ENCODE measurements around the gene ECE1. TPM values are rescaled to one million over a fixed set of nuclear protein-coding genes. Genes with fewer than 3 reads are reported as not detected.
"Not testable (repeated sequence)": the region's sequence is repeated elsewhere in the genome, so short reads cannot be mapped to it uniquely, and the experiment has no call there.

The ECE1 gene
- total RNA-seq, 1 donor from 2014 or later, result 15.2 TPM

DNA sequence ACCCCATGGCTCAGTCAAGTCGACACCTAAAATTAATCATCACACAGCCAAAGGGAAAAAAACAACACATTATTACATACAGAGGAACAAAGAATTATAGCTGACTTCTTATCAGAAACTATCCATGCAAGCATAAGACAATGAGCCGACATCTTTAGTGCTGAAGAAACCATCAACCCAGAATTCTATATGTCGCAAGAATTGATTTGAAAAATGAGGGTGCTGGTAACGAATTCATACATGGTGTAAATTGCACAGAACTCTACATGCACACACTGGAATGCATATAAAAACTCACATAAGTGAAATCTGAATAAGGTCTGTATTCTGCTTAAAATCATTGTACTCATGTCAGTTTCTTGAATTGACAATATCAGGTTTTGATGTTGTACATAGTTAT is 88.6 kb downstream of the ECE1 start:
- Mint-ChIP-seq H3K27me3 (ENCODE audit: insufficient read depth, low read depth) (peaks cover 7% of the 10 kb centered on the region), H3K4me1 (no peaks in the 10 kb centered on the region), H3K4me3 (no peak overlapping the region), H3K36me3 (no peaks in the 10 kb centered on the region), H3K9me3 (no peaks in the 10 kb centered on the region), H3K27ac (no peak overlapping the region)
- no peaks in the 10 kb centered on the region for H3K36me3 ChIP-seq
- no peaks in the 10 kb centered on the region for H3K79me2 ChIP-seq (ENCODE audit: low read depth)
- H3K4me2 ChIP-seq, result no peak overlapping the region
- no peaks in the 10 kb centered on the region for H3F3A ChIP-seq (ENCODE audit: low read depth)
- TF ChIP-seq EZH2phosphoT487 (IDR thresholded peaks at IDR 0.05), result no peak
- TF ChIP-seq, protein P1, sequence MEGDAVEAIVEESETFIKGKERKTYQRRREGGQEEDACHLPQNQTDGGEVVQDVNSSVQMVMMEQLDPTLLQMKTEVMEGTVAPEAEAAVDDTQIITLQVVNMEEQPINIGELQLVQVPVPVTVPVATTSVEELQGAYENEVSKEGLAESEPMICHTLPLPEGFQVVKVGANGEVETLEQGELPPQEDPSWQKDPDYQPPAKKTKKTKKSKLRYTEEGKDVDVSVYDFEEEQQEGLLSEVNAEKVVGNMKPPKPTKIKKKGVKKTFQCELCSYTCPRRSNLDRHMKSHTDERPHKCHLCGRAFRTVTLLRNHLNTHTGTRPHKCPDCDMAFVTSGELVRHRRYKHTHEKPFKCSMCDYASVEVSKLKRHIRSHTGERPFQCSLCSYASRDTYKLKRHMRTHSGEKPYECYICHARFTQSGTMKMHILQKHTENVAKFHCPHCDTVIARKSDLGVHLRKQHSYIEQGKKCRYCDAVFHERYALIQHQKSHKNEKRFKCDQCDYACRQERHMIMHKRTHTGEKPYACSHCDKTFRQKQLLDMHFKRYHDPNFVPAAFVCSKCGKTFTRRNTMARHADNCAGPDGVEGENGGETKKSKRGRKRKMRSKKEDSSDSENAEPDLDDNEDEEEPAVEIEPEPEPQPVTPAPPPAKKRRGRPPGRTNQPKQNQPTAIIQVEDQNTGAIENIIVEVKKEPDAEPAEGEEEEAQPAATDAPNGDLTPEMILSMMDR (IDR thresholded peaks at IDR 0.05), result no peak
- no peak for TF ChIP-seq EZH2 (IDR thresholded peaks at IDR 0.05)
- peaks cover 14% of the 10 kb centered on the region for H3K27me3 ChIP-seq
- H2AFZ ChIP-seq (replicated peaks), result no peak overlapping the region
- no peaks in the 10 kb centered on the region for H3K4me1 ChIP-seq
- H3K27ac ChIP-seq, result no peak overlapping the region
- H4K20me1 ChIP-seq (ENCODE audit: low read depth), result no peaks in the 10 kb centered on the region
- no peak overlapping the region for H3K9ac ChIP-seq
- no peak for DNase-seq (ENCODE audit: low spot score)
- H3K4me3 ChIP-seq, result no peak overlapping the region
- no peaks in the 10 kb centered on the region for H3K9me3 ChIP-seq (ENCODE audit: low read depth)

DNA sequence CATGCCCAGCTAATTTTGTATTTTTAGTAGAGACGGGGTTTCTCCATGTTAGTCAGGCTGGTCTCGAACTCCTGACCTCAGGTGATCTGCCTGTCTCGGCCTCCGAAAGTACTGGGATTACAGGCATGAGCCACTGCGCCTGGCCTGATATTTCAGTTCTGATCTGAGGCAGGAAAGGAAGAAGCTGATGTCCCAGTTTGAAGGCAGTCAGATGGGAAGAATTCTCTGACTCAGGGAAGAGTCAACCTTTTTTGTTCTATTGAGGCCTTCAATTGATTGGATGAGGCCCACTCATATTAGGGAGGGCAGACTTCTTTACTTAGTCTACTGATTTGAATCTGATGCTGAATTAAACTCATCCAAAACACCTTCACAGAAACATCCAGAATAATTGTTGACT is 89.0 kb downstream of the ECE1 start:
- not testable (repeated sequence) for H3K27me3 Mint-ChIP-seq (ENCODE audit: insufficient read depth, low read depth); H3F3A ChIP-seq (ENCODE audit: low read depth); H3K79me2 ChIP-seq (ENCODE audit: low read depth); H3K4me3 Mint-ChIP-seq; H3K4me1 ChIP-seq; DNase-seq (ENCODE audit: low spot score); H3K9ac ChIP-seq; H3K36me3 ChIP-seq; H3K4me2 ChIP-seq; H3K27ac Mint-ChIP-seq; H3K9me3 Mint-ChIP-seq; H2AFZ ChIP-seq (replicated peaks); H3K4me1 Mint-ChIP-seq; H3K9me3 ChIP-seq (ENCODE audit: low read depth); H3K27ac ChIP-seq; H3K36me3 Mint-ChIP-seq; H4K20me1 ChIP-seq (ENCODE audit: low read depth); H3K4me3 ChIP-seq
- H3K27me3 ChIP-seq, result peaks cover 14% of the 10 kb centered on the region

DNA sequence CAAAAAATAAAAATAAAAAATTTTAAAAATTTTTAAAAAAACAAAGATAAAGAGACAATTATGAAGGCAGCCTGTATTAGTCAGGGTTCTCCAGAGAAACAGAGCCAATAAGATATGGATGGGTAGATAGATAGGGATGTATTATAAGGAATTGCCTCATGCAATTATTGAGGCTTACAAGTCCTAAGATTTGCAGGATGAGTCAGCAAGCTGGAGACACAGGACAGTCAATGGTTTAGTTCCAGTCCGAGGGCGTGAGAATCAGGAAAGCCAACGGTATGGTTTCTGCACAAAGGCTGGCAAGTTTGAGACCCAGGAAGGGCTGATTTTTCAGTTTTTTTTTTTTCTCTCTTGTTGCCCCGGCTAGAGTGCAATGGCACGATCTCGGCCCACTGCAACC is 89.5 kb downstream of the ECE1 start:
- Histone ChIP-seq H3F3A (ENCODE audit: low read depth) (no peaks in the 10 kb centered on the region), H3K27me3 (peaks cover 14% of the 10 kb centered on the region), H3K9ac (no peak overlapping the region), H3K27ac (no peak overlapping the region), H3K4me1 (no peaks in the 10 kb centered on the region), H3K36me3 (no peaks in the 10 kb centered on the region), H3K9me3 (ENCODE audit: low read depth) (no peaks in the 10 kb centered on the region), H2AFZ (replicated peaks) (no peak overlapping the region), H3K79me2 (ENCODE audit: low read depth) (no peaks in the 10 kb centered on the region), H4K20me1 (ENCODE audit: low read depth) (no peaks in the 10 kb centered on the region), H3K4me3 (no peak overlapping the region), H3K4me2 (no peak overlapping the region)
- Mint-ChIP-seq H3K27me3 (ENCODE audit: insufficient read depth, low read depth) (peaks cover 7% of the 10 kb centered on the region), H3K9me3 (no peaks in the 10 kb centered on the region), H3K4me3 (no peak overlapping the region), H3K27ac (no peak overlapping the region), H3K36me3 (no peaks in the 10 kb centered on the region), H3K4me1 (peaks cover 3% of the 10 kb centered on the region)
- TF ChIP-seq, protein P1 (IDR thresholded peaks at IDR 0.05), result no peak
- TF ChIP-seq EZH2 (IDR thresholded peaks at IDR 0.05) (no peak), EZH2phosphoT487 (IDR thresholded peaks at IDR 0.05) (no peak)
- no peak for DNase-seq (ENCODE audit: low spot score)

DNA sequence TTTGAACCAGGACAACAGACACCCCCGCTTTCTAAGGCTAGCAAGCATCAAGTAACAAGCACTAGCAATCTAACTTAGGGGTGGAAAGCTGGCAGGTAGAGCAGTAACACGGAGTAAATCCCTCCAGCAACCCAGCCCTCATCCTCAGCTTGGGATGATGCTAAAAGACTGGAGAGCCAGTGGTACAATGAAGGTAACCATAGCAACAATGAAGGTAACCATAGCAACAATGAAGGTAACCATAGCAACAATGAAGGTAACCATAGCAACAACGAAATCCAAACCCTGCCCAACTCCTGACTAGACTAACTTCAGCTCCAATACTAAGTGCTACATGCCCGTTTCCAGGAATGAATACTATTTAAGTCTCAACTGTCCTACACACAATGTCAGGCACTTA is 91.3 kb downstream of the ECE1 start:
- no peak overlapping the region for H3K27ac ChIP-seq
- H3K79me2 ChIP-seq (ENCODE audit: low read depth), result no peaks in the 10 kb centered on the region
- H2AFZ ChIP-seq (replicated peaks), result no peak overlapping the region
- no peaks in the 10 kb centered on the region for H3F3A ChIP-seq (ENCODE audit: low read depth)
- no peak overlapping the region for H3K9ac ChIP-seq
- no peak for TF ChIP-seq EZH2phosphoT487 (IDR thresholded peaks at IDR 0.05)
- TF ChIP-seq, protein P1 (IDR thresholded peaks at IDR 0.05), result no peak
- no peak for TF ChIP-seq EZH2 (IDR thresholded peaks at IDR 0.05)
- H3K4me3 ChIP-seq, result no peak overlapping the region
- H3K4me2 ChIP-seq, result no peak overlapping the region
- no peaks in the 10 kb centered on the region for H3K4me1 ChIP-seq
- H3K36me3 ChIP-seq, result no peaks in the 10 kb centered on the region
- no peaks in the 10 kb centered on the region for H3K9me3 ChIP-seq (ENCODE audit: low read depth)
- H3K4me3 Mint-ChIP-seq, result no peak overlapping the region
- H3K27me3 Mint-ChIP-seq (ENCODE audit: insufficient read depth, low read depth), result peaks cover 7% of the 10 kb centered on the region
- no peak for DNase-seq (ENCODE audit: low spot score)
- no peaks in the 10 kb centered on the region for H3K36me3 Mint-ChIP-seq
- H4K20me1 ChIP-seq (ENCODE audit: low read depth), result no peaks in the 10 kb centered on the region
- H3K4me1 Mint-ChIP-seq, result peaks cover 9% of the 10 kb centered on the region
- H3K9me3 Mint-ChIP-seq, result no peaks in the 10 kb centered on the region
- H3K27me3 ChIP-seq, result peaks cover 22% of the 10 kb centered on the region
- H3K27ac Mint-ChIP-seq, result no peak overlapping the region
